HG03354 (cell line): ENCODE measurements around the gene TLE3.
A peak's percentile ranks its signal among the peaks of the same experiment; 100 is the strongest.

Experiments used
- ATAC-seq: cut with Tn5 transposase; IDR thresholded peaks from one replicate; pipeline ENCODE4 v1.9.1; 2021; ENCODE audit warnings: mild to moderate bottlenecking; ENCODE audit not compliant: unreplicated experiment, poor library complexity, severe bottlenecking

TLE3 gene

GRCh38 chr15:70036585-70037291 is 61.0 kb downstream of the TLE3 start:
- peak; percentile 88 for ATAC-seq

GRCh38 chr15:70035719-70036077 is 62.0 kb downstream of the TLE3 start:
- ATAC-seq = peak; percentile 40

- no peak for ATAC-seq
Measured at GRCh38 chr15:70035051-70035718, 62.5 kb downstream of the TLE3 start.

- no peak for ATAC-seq
Measured at GRCh38 chr15:70034596-70034995, 63.1 kb downstream of the TLE3 start.

GRCh38 chr15:70034141-70034540 is 63.6 kb downstream of the TLE3 start:
- ATAC-seq = no peak

- no peak for ATAC-seq
Measured at GRCh38 chr15:70033529-70034140, 64.1 kb downstream of the TLE3 start.

- no peak for ATAC-seq
Measured at GRCh38 chr15:70033109-70033508, 64.6 kb downstream of the TLE3 start.

GRCh38 chr15:70032509-70032908 is 65.2 kb downstream of the TLE3 start:
- ATAC-seq = no peak

- no peak for ATAC-seq
Measured at GRCh38 chr15:70031713-70032112, 66.0 kb downstream of the TLE3 start.

GRCh38 chr15:70031261-70031660 is 66.5 kb downstream of the TLE3 start:
- no peak for ATAC-seq

- ATAC-seq = no peak
Measured at GRCh38 chr15:70030851-70031250, 66.9 kb downstream of the TLE3 start.

GRCh38 chr15:70029297-70029701 is 68.4 kb downstream of the TLE3 start:
- no peak for ATAC-seq

- ATAC-seq = no peak
Measured at GRCh38 chr15:70027518-70027917, 70.2 kb downstream of the TLE3 start.

GRCh38 chr15:70026991-70027390 is 70.7 kb downstream of the TLE3 start:
- ATAC-seq = no peak

- no peak for ATAC-seq
Measured at GRCh38 chr15:70025413-70026296, 72.1 kb downstream of the TLE3 start.

GRCh38 chr15:70024521-70024920 is 73.2 kb downstream of the TLE3 start:
- ATAC-seq = no peak

- ATAC-seq = no peak
Measured at GRCh38 chr15:70023769-70024491, 73.8 kb downstream of the TLE3 start.

- ATAC-seq = peak; percentile 86
Measured at GRCh38 chr15:70023064-70023768, 74.5 kb downstream of the TLE3 start.

GRCh38 chr15:70020229-70020628 is 77.5 kb downstream of the TLE3 start:
- ATAC-seq = no peak
